ENCODE results near the gene FAM204A. TPM values are rescaled to one million over a fixed set of nuclear protein-coding genes. Genes with fewer than 3 reads are reported as not detected.
A peak's percentile ranks its signal among the peaks of the same experiment; 100 is the strongest.

Gene FAM204A
- total RNA-seq, 1 donor from 2014 or later = 77.3 TPM

- no peak for DNase-seq
Observed at GRCh38 chr10:118330295-118331076, 11.6 kb downstream of the FAM204A start.

GRCh38 chr10:118324140-118324539 is 18.0 kb downstream of the FAM204A start:
- DNase-seq = no peak

- DNase-seq = no peak
Observed at GRCh38 chr10:118321724-118322575, 20.2 kb downstream of the FAM204A start.

GRCh38 chr10:118315629-118316028 is 26.5 kb downstream of the FAM204A start:
- no peak for DNase-seq

- no peak for DNase-seq
Observed at GRCh38 chr10:118314882-118315281, 27.2 kb downstream of the FAM204A start.

GRCh38 chr10:118311505-118311904 is 30.6 kb downstream of the FAM204A start:
- no peak for DNase-seq

- no peak for DNase-seq
Observed at GRCh38 chr10:118310822-118311221, 31.3 kb downstream of the FAM204A start.

- DNase-seq = no peak
Observed at GRCh38 chr10:118309911-118310310, 32.2 kb downstream of the FAM204A start.

- no peak for DNase-seq
Observed at GRCh38 chr10:118308664-118309063, 33.5 kb downstream of the FAM204A start.

GRCh38 chr10:118307859-118308258 is 34.3 kb downstream of the FAM204A start:
- DNase-seq = no peak

GRCh38 chr10:118307220-118307619 is 34.9 kb downstream of the FAM204A start:
- no peak for DNase-seq

GRCh38 chr10:118305730-118306129 is 36.4 kb downstream of the FAM204A start:
- DNase-seq = no peak

- DNase-seq = no peak
Observed at GRCh38 chr10:118304521-118304920, 37.6 kb downstream of the FAM204A start.

- DNase-seq = no peak
Observed at GRCh38 chr10:118301211-118301610, 40.9 kb downstream of the FAM204A start.

- no peak for DNase-seq
Observed at GRCh38 chr10:118300320-118300719, 41.8 kb downstream of the FAM204A start.

- no peak for DNase-seq
Observed at GRCh38 chr10:118298787-118299186, 43.3 kb downstream of the FAM204A start.

- no peak for DNase-seq
Observed at GRCh38 chr10:118291122-118291521, 51.0 kb downstream of the FAM204A start.

GRCh38 chr10:118290471-118290995 is 51.6 kb downstream of the FAM204A start:
- DNase-seq = peak; percentile 7

GRCh38 chr10:118287076-118287806 is 54.9 kb downstream of the FAM204A start:
- no peak for DNase-seq

GRCh38 chr10:118286051-118286838 is 55.9 kb downstream of the FAM204A start:
- DNase-seq = no peak

- no peak for DNase-seq
Observed at GRCh38 chr10:118282670-118283069, 59.5 kb downstream of the FAM204A start.

GRCh38 chr10:118278649-118279048 is 63.5 kb downstream of the FAM204A start:
- DNase-seq = peak; percentile 31
